Erythroblast (primary cell): ENCODE data around the gene ABHD11.

Source experiments
- GATA1 ChIP-seq: IDR thresholded peaks from 2 replicates; pipeline ENCODE4 v1.6.1; 2011; ENCODE audit warnings: low read depth, mild to moderate bottlenecking, control low read depth, low read length, moderate library complexity
- POLR2A ChIP-seq: IDR thresholded peaks from 2 replicates; pipeline ENCODE4 v1.6.1; 2011; ENCODE audit warnings: mild to moderate bottlenecking, low read length

- TF ChIP-seq POLR2A (no peak), GATA1 (no peak)
Observed at GRCh38 chr7:73727952-73728351, 10.7 kb downstream of the ABHD11 start.
